Activated CD4-positive, alpha-beta memory T cell treated with anti-CD3 and anti-CD28 coated beads for 36 hours (primary cell): ENCODE measurements around the gene ADCY10. TPM values are rescaled to one million over a fixed set of nuclear protein-coding genes. Genes with fewer than 3 reads are reported as not detected.
A peak's percentile ranks its signal among the peaks of the same experiment; 100 is the strongest.
"Not testable (repeated sequence)": the region's sequence is repeated elsewhere in the genome, so short reads cannot be mapped to it uniquely, and the experiment has no call there.

Experiments used
- CTCF ChIA-PET: fragments of 350-600 bp; sonication (Branson Sonifier 250); formaldehyde crosslinking; loops from one replicate; lab custom pipeline; 2021; ENCODE audit warnings: antibody characterized with exemption, inconsistent platforms; lab: Charles Lee
- POLR2A ChIA-PET: fragments of 350-600 bp; sonication (Branson Sonifier 250); formaldehyde crosslinking; loops from one replicate; lab custom pipeline; 2021; ENCODE audit warnings: antibody characterized with exemption; lab: Charles Lee
- DNase-seq: peaks from one replicate; pipeline ENCODE4 v3.0.0-alpha.2; 2020
- H3K27ac Mint-ChIP-seq: one replicate; pipeline ENCODE4 v1.8.0; 2021; ENCODE audit warnings: mixed read lengths
- H3K27me3 Mint-ChIP-seq: one replicate; pipeline ENCODE4 v1.8.0; 2021; ENCODE audit warnings: mixed read lengths
- H3K36me3 Mint-ChIP-seq: one replicate; pipeline ENCODE4 v1.8.0; 2021; ENCODE audit warnings: mixed read lengths
- H3K4me1 Mint-ChIP-seq: one replicate; pipeline ENCODE4 v1.8.0; 2021; ENCODE audit warnings: low read depth, mixed read lengths
- H3K4me3 Mint-ChIP-seq: one replicate; pipeline ENCODE4 v1.8.0; 2021; ENCODE audit warnings: mild to moderate bottlenecking, mixed read lengths
- H3K9me3 Mint-ChIP-seq: one replicate; pipeline ENCODE4 v1.8.0; 2021; ENCODE audit warnings: mixed read lengths
- intact Hi-C: fragments of 100-400 bp; cut with micrococcal nuclease; formaldehyde crosslinking; loops from one replicate; pipeline ENCODE4 v1.15.1; 2023
- total RNA-seq, 2 experiments: library from RNA; stranded (reverse); gene quantifications; one replicate each; pipeline ENCODE4 v1.2.3, GENCODE V29; 2021

Gene ADCY10
- total RNA-seq, 2 experiments from 2014 or later: 0.05 TPM; not detected in 1

DNA sequence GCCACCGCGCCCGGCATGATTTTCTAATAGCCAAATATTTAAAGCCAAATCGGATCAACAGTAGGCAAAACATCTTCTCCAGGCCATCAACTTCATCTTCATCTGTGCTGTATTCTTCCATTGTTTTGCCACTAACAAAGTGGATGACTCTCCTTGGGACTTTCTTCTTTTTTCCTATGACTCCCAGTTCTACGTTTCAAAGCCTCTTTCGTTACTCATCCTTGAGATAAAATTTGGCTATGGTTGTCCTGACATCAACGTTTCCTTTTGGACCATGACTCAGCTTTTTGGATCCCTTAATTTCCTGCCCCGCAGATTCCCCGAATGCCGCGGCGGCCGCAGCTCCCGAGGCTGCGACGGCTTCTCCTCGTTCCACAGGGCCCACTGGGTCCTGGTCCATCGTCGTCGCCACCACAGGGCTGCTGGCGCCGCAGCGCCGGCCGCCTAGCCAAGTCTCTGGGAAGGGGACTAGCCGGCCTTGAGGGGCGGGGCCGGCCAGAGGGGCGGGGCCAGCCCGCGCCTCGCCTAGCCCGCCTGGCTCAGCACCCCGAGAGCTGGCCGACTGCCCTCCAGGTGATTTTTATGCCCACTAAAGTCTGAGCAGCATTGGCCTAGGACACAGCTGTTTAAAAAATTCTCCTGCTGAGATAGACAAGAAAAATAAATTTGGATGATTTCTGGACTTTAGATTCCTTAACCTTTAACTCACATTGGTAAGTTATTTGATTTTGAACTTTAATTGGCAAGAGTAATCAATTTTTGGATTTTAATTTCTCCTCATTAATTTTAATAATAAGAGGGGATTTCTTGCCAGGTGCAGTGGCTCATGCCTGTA, 93.9 kb downstream of the ADCY10 start:
- ChIA-PET CTCF (no interaction called here), POLR2A (no interaction called here)
- Mint-ChIP-seq H3K4me1 (peaks cover 5% of the 10 kb centered on the region), H3K27ac (no peak overlapping the region), H3K27me3 (peaks cover 11% of the 10 kb centered on the region), H3K36me3 (no peaks in the 10 kb centered on the region), H3K4me3 (peak overlapping the region; percentile 72), H3K9me3 (peaks cover 11% of the 10 kb centered on the region)
- intact Hi-C loops: no loop called here
- DNase-seq: peak; percentile 40

DNA sequence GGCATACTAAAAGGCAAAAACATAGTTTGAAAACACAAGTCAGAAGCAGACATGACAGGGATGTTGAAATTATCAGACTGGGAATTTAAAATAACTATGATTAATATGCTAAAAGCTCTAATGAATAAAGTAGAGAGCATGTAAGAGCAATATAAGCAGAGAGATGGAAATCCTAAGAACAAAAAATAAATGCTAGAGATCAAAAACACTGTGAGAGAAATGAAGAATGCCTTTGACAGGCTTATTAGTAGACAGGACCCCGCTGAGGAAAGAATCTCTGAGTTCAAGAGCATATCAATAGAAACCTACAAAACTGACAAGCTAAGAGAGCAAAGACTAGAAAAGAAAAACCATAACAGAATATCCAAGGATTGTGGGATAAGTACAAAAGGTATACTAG, 98.3 kb downstream of the ADCY10 start:
- peaks cover 5% of the 10 kb centered on the region for H3K36me3 Mint-ChIP-seq
- intact Hi-C loops: no loop called here
- peaks cover 6% of the 10 kb centered on the region for H3K27me3 Mint-ChIP-seq
- H3K27ac Mint-ChIP-seq: no peak overlapping the region
- H3K4me1 Mint-ChIP-seq: peaks cover 5% of the 10 kb centered on the region
- CTCF ChIA-PET: no interaction called here
- no peak overlapping the region for H3K4me3 Mint-ChIP-seq
- peaks cover 30% of the 10 kb centered on the region for H3K9me3 Mint-ChIP-seq
- POLR2A ChIA-PET: no interaction called here
- DNase-seq: no peak

DNA sequence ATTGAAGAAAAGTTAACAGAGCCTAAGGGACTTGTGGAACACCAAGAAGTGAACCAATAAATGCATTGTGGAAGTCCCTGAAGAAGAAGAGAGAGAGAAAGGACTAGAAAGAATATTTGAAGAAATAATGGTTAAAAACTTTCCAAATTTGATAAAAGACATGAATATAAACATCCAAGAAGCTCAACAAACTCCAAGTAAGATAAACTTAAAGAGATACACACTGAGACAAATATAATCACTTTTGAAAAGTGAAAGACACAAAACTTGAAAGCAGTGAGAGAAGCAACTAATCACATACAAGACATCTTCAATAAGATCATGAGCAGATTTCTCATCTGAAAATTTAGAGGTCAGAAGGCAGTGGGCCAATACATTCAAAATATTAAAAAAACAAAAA, 101.0 kb downstream of the ADCY10 start:
- peaks cover 30% of the 10 kb centered on the region for H3K9me3 Mint-ChIP-seq
- CTCF ChIA-PET: no interaction called here
- POLR2A ChIA-PET: no interaction called here
- H3K27ac Mint-ChIP-seq: no peak overlapping the region
- peaks cover 5% of the 10 kb centered on the region for H3K36me3 Mint-ChIP-seq
- no peak overlapping the region for H3K4me3 Mint-ChIP-seq
- H3K27me3 Mint-ChIP-seq: peaks cover 3% of the 10 kb centered on the region
- DNase-seq: no peak
- intact Hi-C loops: no loop called here
- H3K4me1 Mint-ChIP-seq: peaks cover 3% of the 10 kb centered on the region

DNA sequence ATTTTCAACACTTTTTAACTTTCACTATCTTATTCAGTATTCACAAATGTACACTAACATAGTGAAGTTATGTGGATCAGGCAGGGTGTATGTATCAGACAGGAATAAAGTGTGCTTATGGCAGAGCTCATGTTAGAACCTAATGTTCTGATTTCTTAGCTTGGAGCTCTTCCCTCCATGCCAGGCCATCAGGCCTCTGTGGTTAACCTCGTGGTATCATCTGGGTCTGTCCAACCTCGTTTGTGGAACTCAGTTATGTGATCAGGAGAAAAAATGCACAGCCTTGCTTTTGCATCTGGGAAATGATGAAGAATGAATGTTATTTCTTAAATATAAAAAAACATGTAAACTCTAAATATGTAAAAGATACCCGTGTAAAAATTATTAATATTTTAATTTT, 105.2 kb downstream of the ADCY10 start:
- ChIA-PET POLR2A (interaction anchor here (1.0 kb wide), 1 partner anchor 10 kb away, joined by 3 read pairs; no protein-coding TSS in a partner anchor), CTCF (interaction anchor here (1.6 kb wide), 1 partner anchor 94 kb away, joined by 6 read pairs; no protein-coding TSS in a partner anchor)
- Mint-ChIP-seq H3K4me3 (no peak overlapping the region), H3K27ac (no peak overlapping the region), H3K27me3 (peaks cover 3% of the 10 kb centered on the region), H3K36me3 (peaks cover 5% of the 10 kb centered on the region), H3K4me1 (peaks cover 20% of the 10 kb centered on the region), H3K9me3 (peaks cover 14% of the 10 kb centered on the region)
- intact Hi-C loops: no loop called here
- no peak for DNase-seq

DNA sequence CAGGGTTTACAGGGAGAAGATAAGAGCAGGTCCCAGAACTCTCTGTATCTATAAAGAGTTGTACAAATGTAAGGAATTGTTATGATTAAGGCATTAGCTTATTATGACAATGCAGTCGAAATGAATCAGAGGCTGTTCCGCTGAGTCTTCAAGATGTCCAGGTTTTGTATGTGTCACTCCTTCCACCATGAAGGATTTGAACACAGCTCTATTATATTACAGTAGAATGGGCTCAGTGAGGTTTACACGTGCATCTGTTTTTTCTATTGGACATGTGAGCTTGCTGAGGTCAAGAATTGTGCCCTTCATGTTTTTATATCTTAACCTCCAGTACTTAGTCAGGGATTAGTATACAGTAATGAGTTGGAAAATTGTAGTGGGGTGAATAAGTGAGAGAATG, 105.8 kb downstream of the ADCY10 start:
- Mint-ChIP-seq H3K4me3 (no peak overlapping the region), H3K27ac (no peak overlapping the region), H3K27me3 (peaks cover 3% of the 10 kb centered on the region), H3K4me1 (peaks cover 26% of the 10 kb centered on the region), H3K9me3 (peaks cover 11% of the 10 kb centered on the region), H3K36me3 (peaks cover 5% of the 10 kb centered on the region)
- peak; percentile 23 for DNase-seq
- intact Hi-C loops: no loop called here
- ChIA-PET CTCF (interaction anchor here (1.6 kb wide), 1 partner anchor 93 kb away, joined by 6 read pairs; no protein-coding TSS in a partner anchor), POLR2A (interaction anchor here (0.7 to 1.0 kb wide), 2 partner anchors 11 to 128 kb away, joined by 3 read pairs; partner anchors contain the start of gene DCAF6)

DNA sequence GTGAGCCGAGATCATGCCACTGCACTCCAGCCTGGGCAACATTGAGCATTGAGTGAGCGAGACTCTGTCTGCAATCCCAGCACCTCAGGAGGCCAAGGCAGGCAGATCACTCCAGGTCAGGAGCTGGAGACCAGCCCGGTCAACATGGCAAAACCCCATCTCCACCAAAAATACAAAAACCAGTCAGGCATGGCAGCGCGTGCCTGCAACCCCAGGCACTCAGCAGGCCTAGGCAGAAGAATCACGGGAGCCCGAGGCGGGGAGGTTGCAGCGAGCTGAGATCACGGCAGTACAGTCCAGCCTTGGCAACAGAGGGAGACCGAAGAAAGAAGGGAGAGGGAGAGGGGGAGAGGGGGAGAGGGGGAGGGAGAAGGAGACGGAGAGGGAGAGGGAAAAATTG, 107.3 kb downstream of the ADCY10 start:
- intact Hi-C loops, POLR2A ChIA-PET, H3K9me3 Mint-ChIP-seq, H3K27ac Mint-ChIP-seq, H3K27me3 Mint-ChIP-seq, H3K36me3 Mint-ChIP-seq, H3K4me3 Mint-ChIP-seq, DNase-seq: not testable (repeated sequence)
- CTCF ChIA-PET: interaction anchor here (1.1 kb wide), 1 partner anchor 275 kb away, joined by 3 read pairs; no protein-coding TSS in a partner anchor
- peaks cover 26% of the 10 kb centered on the region for H3K4me1 Mint-ChIP-seq

DNA sequence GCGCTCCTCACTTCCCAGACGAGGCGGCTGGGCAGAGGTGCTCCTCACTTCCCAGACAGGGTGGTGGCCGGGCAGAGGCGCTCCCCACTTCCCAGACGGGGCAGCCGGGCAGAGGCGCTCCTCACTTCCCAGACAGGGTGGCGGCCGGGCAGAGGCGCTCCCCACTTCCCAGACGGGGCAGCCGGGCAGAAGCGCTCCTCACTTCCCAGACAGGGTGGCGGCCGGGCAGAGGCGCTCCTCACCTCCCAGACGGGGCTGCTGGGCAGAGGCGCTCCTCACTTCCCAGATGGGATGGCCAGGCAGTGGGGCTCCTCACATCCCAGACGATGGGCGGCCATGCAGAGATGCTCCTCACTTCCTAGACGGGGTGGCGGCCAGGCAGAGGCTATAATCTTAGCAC, 107.7 kb downstream of the ADCY10 start:
- H3K36me3 Mint-ChIP-seq, POLR2A ChIA-PET, H3K4me3 Mint-ChIP-seq, H3K9me3 Mint-ChIP-seq, H3K27me3 Mint-ChIP-seq, DNase-seq, H3K27ac Mint-ChIP-seq, intact Hi-C loops: not testable (repeated sequence)
- CTCF ChIA-PET: interaction anchor here (1.1 kb wide), 1 partner anchor 276 kb away, joined by 3 read pairs; no protein-coding TSS in a partner anchor
- peaks cover 26% of the 10 kb centered on the region for H3K4me1 Mint-ChIP-seq

DNA sequence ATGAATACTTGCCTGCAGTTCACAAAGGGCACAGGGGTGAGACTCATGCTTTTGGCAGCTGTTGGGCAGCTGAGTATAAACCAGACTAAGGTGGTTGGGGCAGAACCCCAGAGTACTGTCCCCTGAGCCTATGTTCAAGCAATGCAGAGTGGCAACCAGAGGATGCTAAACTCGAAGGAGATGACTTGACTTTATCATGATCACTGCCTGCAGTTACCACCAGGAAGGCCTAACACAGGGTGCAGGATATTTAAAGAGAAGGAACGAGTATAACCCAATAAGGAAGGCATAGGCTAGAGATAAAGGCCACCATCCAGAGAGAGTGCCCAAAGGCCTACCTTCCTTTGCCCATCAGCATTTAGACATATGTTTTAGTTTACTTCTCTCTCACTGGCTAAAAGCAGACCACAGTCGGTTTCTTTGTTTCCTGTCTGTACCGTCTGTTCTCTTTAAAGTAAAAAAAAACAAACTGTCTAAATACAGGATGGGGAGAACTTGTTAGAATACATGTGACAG, 108.8 kb downstream of the ADCY10 start:
- H3K4me3 Mint-ChIP-seq: no peak overlapping the region
- DNase-seq: peak; percentile 64
- H3K27ac Mint-ChIP-seq: peak overlapping the region; percentile 90
- peaks cover 3% of the 10 kb centered on the region for H3K27me3 Mint-ChIP-seq
- POLR2A ChIA-PET: no interaction called here
- H3K4me1 Mint-ChIP-seq: peaks cover 26% of the 10 kb centered on the region
- intact Hi-C loops: no loop called here
- H3K36me3 Mint-ChIP-seq: no peaks in the 10 kb centered on the region
- CTCF ChIA-PET: interaction anchor here (2.1 kb wide), 1 partner anchor 277 kb away, joined by 5 read pairs; no protein-coding TSS in a partner anchor
- H3K9me3 Mint-ChIP-seq: no peaks in the 10 kb centered on the region

DNA sequence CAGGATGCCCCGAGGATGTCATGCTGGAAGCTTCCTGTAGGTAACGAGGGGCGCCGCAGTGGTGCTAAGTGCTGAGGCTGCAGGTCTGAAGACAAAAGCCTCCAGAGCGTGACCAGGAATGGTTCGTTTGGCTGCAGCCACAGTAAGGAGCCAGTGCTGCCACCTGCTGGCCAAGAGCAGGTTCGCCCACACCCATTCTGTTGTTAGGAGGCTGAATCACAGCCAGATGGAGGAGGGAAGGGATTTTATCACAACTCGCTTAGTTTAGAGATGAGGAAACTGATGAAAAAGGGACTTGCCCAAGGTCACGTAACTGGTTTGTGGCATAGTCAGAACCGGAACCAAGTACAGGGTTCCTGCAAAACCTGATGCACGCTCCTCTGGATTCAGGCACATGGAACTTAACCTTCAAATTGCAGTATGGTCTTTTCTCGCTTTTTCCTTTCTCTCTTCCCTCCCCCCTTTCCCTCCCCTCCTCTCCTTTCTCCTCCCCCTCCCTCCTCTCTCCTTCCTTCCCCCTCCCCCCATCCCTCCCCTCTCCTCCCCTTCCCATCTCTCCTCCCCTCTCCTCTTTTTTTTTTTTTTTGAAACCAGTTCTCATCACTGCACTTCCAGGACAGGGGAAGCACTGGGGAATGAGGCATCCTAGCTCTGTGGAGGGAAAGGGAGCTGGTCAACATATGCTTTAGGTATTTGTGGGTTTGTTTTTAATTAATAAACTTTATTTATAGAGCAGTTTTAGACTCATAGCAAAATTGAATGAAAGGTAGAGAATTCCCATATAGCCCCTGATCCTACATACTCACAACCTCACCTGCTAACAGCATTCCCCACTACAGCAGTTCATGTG, 110.4 kb downstream of the ADCY10 start:
- Mint-ChIP-seq H3K36me3 (no peaks in the 10 kb centered on the region), H3K4me1 (peaks cover 26% of the 10 kb centered on the region), H3K9me3 (no peaks in the 10 kb centered on the region), H3K27me3 (no peaks in the 10 kb centered on the region), H3K27ac (peak overlapping the region; percentile 90), H3K4me3 (peak overlapping the region; percentile 57)
- ChIA-PET CTCF (interaction anchor here (0.6 to 2.1 kb wide), 9 partner anchors 79 to 279 kb away, joined by 3 to 5 read pairs (median 3); no protein-coding TSS in a partner anchor), POLR2A (interaction anchor here (1.4 kb wide), 1 partner anchor 88 kb away, joined by 8 read pairs; no protein-coding TSS in a partner anchor)
- intact Hi-C loops: loop anchor here (1.0 to 5.0 kb wide), 6 partner anchors 51 to 279 kb away; partner anchors contain the start of gene DCAF6
- DNase-seq: peak; percentile 95

DNA sequence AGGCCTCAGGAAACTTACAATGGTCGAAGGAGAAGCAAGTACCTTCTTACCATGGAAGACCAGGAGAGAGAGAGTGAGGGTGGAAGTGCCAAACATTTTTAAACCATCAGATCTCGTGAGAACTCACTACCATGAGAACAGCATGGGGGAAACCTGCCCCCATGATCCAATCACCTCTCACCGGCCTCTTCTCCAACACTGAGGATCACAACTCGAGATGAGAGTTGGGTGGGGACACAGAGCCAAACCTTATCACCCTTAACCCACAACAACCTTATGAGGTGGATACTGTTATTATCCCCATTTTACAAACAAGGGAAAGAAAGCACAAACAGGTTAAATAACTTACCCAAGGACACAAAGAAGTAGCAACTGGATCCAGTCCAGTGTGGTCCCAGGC, 111.7 kb downstream of the ADCY10 start:
- H3K4me3 Mint-ChIP-seq: no peak overlapping the region
- H3K27me3 Mint-ChIP-seq: no peaks in the 10 kb centered on the region
- DNase-seq: no peak
- POLR2A ChIA-PET: interaction anchor here (1.4 kb wide), 1 partner anchor 87 kb away, joined by 8 read pairs; no protein-coding TSS in a partner anchor
- peaks cover 24% of the 10 kb centered on the region for H3K4me1 Mint-ChIP-seq
- intact Hi-C loops: loop anchor here (5.0 kb wide), 1 partner anchor 280 kb away; no protein-coding TSS in a partner anchor
- H3K36me3 Mint-ChIP-seq: no peaks in the 10 kb centered on the region
- CTCF ChIA-PET: interaction anchor here (1.2 to 1.4 kb wide), 3 partner anchors 87 to 280 kb away, joined by 3 to 5 read pairs (median 3); no protein-coding TSS in a partner anchor
- H3K9me3 Mint-ChIP-seq: no peaks in the 10 kb centered on the region
- H3K27ac Mint-ChIP-seq: no peak overlapping the region

DNA sequence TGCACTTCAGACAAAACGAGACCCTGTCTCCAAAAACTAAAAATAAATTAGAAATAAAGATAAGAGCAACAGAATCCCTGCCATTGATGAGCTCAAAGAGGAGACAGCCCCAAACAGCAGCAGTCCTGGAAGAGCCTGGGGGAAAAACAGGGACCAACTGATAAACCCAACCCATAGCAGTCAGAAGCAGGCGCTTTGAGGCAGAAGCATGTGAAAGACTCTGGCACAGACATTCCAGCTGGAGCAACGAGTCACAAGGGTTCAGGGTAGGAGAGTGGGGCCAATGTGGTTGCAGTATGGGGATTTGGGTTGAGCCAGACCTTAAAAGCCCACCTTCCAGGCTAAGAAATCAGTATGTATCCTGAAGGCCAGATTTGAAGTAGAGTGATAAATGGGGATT, 113.7 kb downstream of the ADCY10 start:
- Mint-ChIP-seq H3K27ac (no peak overlapping the region), H3K9me3 (no peaks in the 10 kb centered on the region), H3K36me3 (peaks cover 2% of the 10 kb centered on the region), H3K4me1 (peaks cover 25% of the 10 kb centered on the region), H3K4me3 (no peak overlapping the region), H3K27me3 (no peaks in the 10 kb centered on the region)
- ChIA-PET CTCF (interaction anchor here (0.6 to 1.1 kb wide), 3 partner anchors 50 to 284 kb away, joined by 3 to 6 read pairs (median 3); no protein-coding TSS in a partner anchor), POLR2A (interaction anchor here (0.9 to 1.1 kb wide), 3 partner anchors 41 to 200 kb away, joined by 3 read pairs; no protein-coding TSS in a partner anchor)
- intact Hi-C loops: loop anchor here (5.0 kb wide), 1 partner anchor 282 kb away; no protein-coding TSS in a partner anchor
- no peak for DNase-seq
